GM12878 (cell line): Measurements from ENCODE around the gene PCNX1. TPM values are rescaled to one million over a fixed set of nuclear protein-coding genes. Genes with fewer than 3 reads are reported as not detected.

ENCODE experiments used
- ATAC-seq: fragments of 200-7000 bp; cut with Tn5 transposase; 3 replicates; pipeline ENCODE4 v1.9.1; 2020; ENCODE audit warnings: mild to moderate bottlenecking, moderate library complexity
- BruUV-seq: library from RNA; stranded (reverse); fragments of 400-500 nt; replicated peaks from 2 replicates; lab custom pipeline; 2021; lab: Mats Ljungman, UMichigan
- CTCF ChIA-PET: fragments of 300-600 bp; sonication (Branson Sonifier 250); formaldehyde crosslinking; extraction: SDS; loops from one replicate; lab custom pipeline; 2021; ENCODE audit warnings: inconsistent platforms; lab: Yijun Ruan, JAX
- POLR2A ChIA-PET: fragments of 350-600 bp; formaldehyde crosslinking; extraction: SDS; loops from one replicate; lab custom pipeline; 2021; ENCODE audit warnings: inconsistent platforms; lab: Charles Lee
- RAD21 ChIA-PET: fragments of 300-600 bp; sonication (Branson Sonifier 250); formaldehyde crosslinking; loops from one replicate; lab custom pipeline; 2023; ENCODE audit warnings: antibody characterized with exemption; ENCODE audit not compliant: unreplicated experiment; lab: Charles Lee
- SMC1A ChIA-PET: fragments of 300-600 bp; sonication (Branson Sonifier 250); formaldehyde crosslinking; loops from one replicate; lab custom pipeline; 2023; ENCODE audit not compliant: unreplicated experiment, uncharacterized antibody; lab: Charles Lee
- DNase-seq: peaks from one replicate; pipeline ENCODE4 v3.0.0-alpha.2; 2011; ENCODE audit warnings: low read depth, low spot score
- FAIRE-seq: peaks from 3 replicates; lab custom pipeline; 2011; peaks lifted over from hg19 to GRCh38; lab: Jason Lieb, UNC
- H2AFZ ChIP-seq: 2 replicates; pipeline ENCODE4 v1.6.0; 2011; ENCODE audit warnings: low read depth, low read length, control low read depth; ENCODE audit not compliant: control insufficient read depth
- H3K27ac ChIP-seq: 2 replicates; pipeline ENCODE4 v1.5.1; 2011; ENCODE audit warnings: control low read depth; ENCODE audit not compliant: control insufficient read depth, insufficient read depth
- H3K27me3 ChIP-seq, 2 experiments: replicated peaks in 1 of 2; 2 replicates each; pipeline versions ENCODE4 v1.6.0 to v1.6.1; 2011; ENCODE audit warnings: low read length in 1 of 2; ENCODE audit not compliant: control insufficient read depth in 2 of 2, insufficient read depth in 2 of 2
- H3K36me3 ChIP-seq, 2 experiments: 2 replicates each; pipeline ENCODE4 v1.5.1; 2011; ENCODE audit warnings: low read length in 1 of 2; ENCODE audit not compliant: control insufficient read depth in 2 of 2, insufficient read depth in 2 of 2
- H3K4me1 ChIP-seq: 2 replicates; pipeline ENCODE4 v1.6.1; 2011; ENCODE audit warnings: mild to moderate bottlenecking, low read length, moderate library complexity, mixed read lengths; ENCODE audit not compliant: control insufficient read depth, insufficient read depth
- H3K4me2 ChIP-seq: 2 replicates; pipeline ENCODE4 v1.6.0; 2011; ENCODE audit warnings: control low read depth; ENCODE audit not compliant: control insufficient read depth, insufficient read depth
- H3K4me3 ChIP-seq: fragments of 200-600 bp; sonication (generic); 2 replicates; pipeline ENCODE4 v1.5.1; 2016
- H3K79me2 ChIP-seq: 2 replicates; pipeline ENCODE4 v1.6.0; 2011; ENCODE audit warnings: low read length; ENCODE audit not compliant: control insufficient read depth, insufficient read depth
- H3K9ac ChIP-seq: 2 replicates; pipeline ENCODE4 v1.8.0; 2011; ENCODE audit warnings: low read length, control low read depth, mixed read lengths; ENCODE audit not compliant: control insufficient read depth, insufficient read depth
- H3K9me3 ChIP-seq: replicated peaks from 3 replicates; pipeline ENCODE4 v1.5.1; 2011; ENCODE audit warnings: mild to moderate bottlenecking, low read length; ENCODE audit not compliant: control insufficient read depth, insufficient read depth
- H4K20me1 ChIP-seq: 2 replicates; pipeline ENCODE4 v1.6.0; 2011; ENCODE audit not compliant: control insufficient read depth, insufficient read depth
- ATF7 ChIP-seq: fragments of 450-650 bp; IDR thresholded peaks from 2 replicates; pipeline ENCODE4 v1.6.1; 2016; ENCODE audit warnings: low read depth, mild to moderate bottlenecking
- ESRRA ChIP-seq: IDR thresholded peaks from 2 replicates; pipeline ENCODE4 v1.6.1; 2012; ENCODE audit warnings: mild to moderate bottlenecking, low read length, improper control_type of control experiment
- MTA3 ChIP-seq: IDR thresholded peaks from 2 replicates; pipeline ENCODE4 v1.6.1; 2012; ENCODE audit warnings: low read length, inconsistent platforms, borderline replicate concordance
- RBBP5 ChIP-seq: fragments of 200-600 bp; sonication (generic); conservative IDR thresholded peaks from 2 replicates; pipeline ENCODE4 v1.6.1; 2016
- SREBF2 ChIP-seq: IDR thresholded peaks from 2 replicates; pipeline ENCODE4 v1.6.1; 2012; ENCODE audit warnings: mild to moderate bottlenecking, low read length
- WGBS: methylation state at CpG from one replicate; pipeline ENCODE4 v1.1.6; 2016; ENCODE audit warnings: low lambda C conversion rate; ENCODE audit not compliant: insufficient replicate concordance, insufficient coverage; ENCODE audit errors: missing lambda C conversion rate; 5-methylcytosine and 5-hydroxymethylcytosine counted together
- in situ Hi-C: fragments of 300-500 bp; cut with MboI; formaldehyde crosslinking; loops from 9 replicates; pipeline ENCODE4 v1.14.3; 2018; ENCODE audit warnings: mixed read lengths
- intact Hi-C: fragments of 100-400 bp; cut with micrococcal nuclease; formaldehyde crosslinking; loops from one replicate; pipeline ENCODE4 v1.14.2; 2022; ENCODE audit not compliant: unreplicated experiment
- polyA plus RNA-seq, 11 experiments: library from polyadenylated mRNA; depleted of rRNA in 4 of 11; unstranded in 6 of 11; stranded (reverse) in 5 of 11; fragments of >200 nt; fragmentation: Nextera tagmentation in 4 of 11; fragmentation: Illumina TruSeq in 1 of 11; extraction: Ambion mirVana in 4 of 11; extraction: Trizol in 1 of 11; gene quantifications; 1 replicate in 1 of 11; 2 replicates in 10 of 11; pipeline versions ENCODE4 v1.2.1 to v1.2.3, GENCODE V29; 2011 to 2016; ENCODE audit warnings: inconsistent platforms in 2 of 11, missing spikeins in 2 of 11, low read depth in 1 of 11
- total RNA-seq, 4 experiments: library from RNA; depleted of rRNA in 3 of 4; stranded (reverse); fragments of >200 nt in 3 of 4; fragmentation: Illumina TruSeq in 1 of 4; extraction: Trizol in 1 of 4; gene quantifications; 2 replicates each; pipeline versions ENCODE4 v1.2.1 to v1.2.3, GENCODE V29; 2013 to 2021

Gene PCNX1
- total and polyA plus RNA-seq, 10 of the 15 experiments (the other 5 are each of a cell fraction or from before 2014, with no cell fraction given): 4.6 to 53.9 (median 20.5) TPM

DNA sequence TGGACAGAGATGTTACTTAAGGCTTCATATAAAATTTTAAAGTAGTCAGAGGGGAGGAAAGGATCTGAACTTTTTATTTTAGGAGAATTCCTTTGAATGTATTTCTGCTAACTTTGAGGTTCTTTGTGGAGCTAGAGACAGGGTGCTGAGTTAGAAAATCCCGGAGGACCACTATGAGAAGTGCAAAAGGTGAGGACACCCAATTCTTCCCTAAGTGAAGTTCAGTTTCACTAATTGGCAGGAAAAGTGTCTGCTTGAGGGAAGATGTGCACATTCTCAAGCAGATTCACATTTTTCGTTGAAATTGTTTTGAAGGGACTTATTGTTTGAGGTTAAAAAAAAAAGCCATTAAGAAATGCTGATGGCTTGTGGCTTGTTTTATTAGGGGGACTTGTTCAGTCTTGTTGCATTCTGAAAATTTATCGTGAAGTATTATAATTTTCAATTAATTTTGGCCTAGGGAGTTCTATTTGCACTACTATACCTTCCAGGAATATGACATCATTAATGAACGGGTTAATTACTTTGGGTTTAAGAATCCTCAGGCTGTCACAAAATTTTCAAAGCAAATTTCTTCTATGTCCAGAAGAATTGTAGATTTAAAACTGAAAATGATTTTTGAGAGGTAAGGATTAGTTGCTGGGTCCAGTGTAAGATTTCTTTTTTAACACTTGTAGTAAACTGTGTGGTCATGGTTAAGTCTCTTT, 1.8 kb downstream of the PCNX1 start:
- Histone ChIP-seq H3K9me3 (no peaks in the 10 kb centered on the region), H3K4me2 (peak overlapping the region; percentile 70), H3K36me3 (no peaks in the 10 kb centered on the region), H3K27ac (peak overlapping the region; percentile 87), H3K4me1 (0 out of 2 replicates have a peak, but pooled peaks cover 5% of the 10 kb centered on the region), H3K4me3 (peak overlapping the region; percentile 91), H3K9ac (peak overlapping the region; percentile 86), H4K20me1 (peaks cover 3% of the 10 kb centered on the region; the same call in 1 of the 2 replicates), H3K27me3 (no peaks in the 10 kb centered on the region), H3K79me2 (peaks cover 65% of the 10 kb centered on the region), H2AFZ (no peak overlapping the region)
- POLR2A ChIA-PET: no interaction called here
- TF ChIP-seq SREBF2 (no peak), ESRRA (no peak), ATF7 (peak; percentile 76), MTA3 (no peak), RBBP5 (no peak)
- in situ Hi-C loops (no loop called here), intact Hi-C loops (loop anchor here (1.0 to 5.0 kb wide), 3 partner anchors 23 to 48 kb away; no protein-coding TSS in a partner anchor)
- FAIRE-seq (no peak), DNase-seq (no peak), ATAC-seq (no peak)
- TSS peak; percentile 71 for BruUV-seq
- RAD21 ChIA-PET: interaction anchor here (0.8 to 2.7 kb wide), 4 partner anchors 15 to 243 kb away, joined by 3 to 16 read pairs (median 3); no protein-coding TSS in a partner anchor
- CTCF ChIA-PET: interaction anchor here (1.0 to 2.7 kb wide), 5 partner anchors 18 to 91 kb away, joined by 3 to 11 read pairs (median 4); no protein-coding TSS in a partner anchor
- 10% methylated on average over 4 of the region's 4 CpGs for WGBS
- SMC1A ChIA-PET: interaction anchor here (0.8 to 1.2 kb wide), 3 partner anchors 22 to 87 kb away, joined by 3 read pairs; no protein-coding TSS in a partner anchor
